Measurements from ENCODE around the gene MED15.
A peak's percentile ranks its signal among the peaks of the same experiment; 100 is the strongest.
"Not testable (repeated sequence)": the region's sequence is repeated elsewhere in the genome, so short reads cannot be mapped to it uniquely, and the experiment has no call there.

Gene MED15

DNA sequence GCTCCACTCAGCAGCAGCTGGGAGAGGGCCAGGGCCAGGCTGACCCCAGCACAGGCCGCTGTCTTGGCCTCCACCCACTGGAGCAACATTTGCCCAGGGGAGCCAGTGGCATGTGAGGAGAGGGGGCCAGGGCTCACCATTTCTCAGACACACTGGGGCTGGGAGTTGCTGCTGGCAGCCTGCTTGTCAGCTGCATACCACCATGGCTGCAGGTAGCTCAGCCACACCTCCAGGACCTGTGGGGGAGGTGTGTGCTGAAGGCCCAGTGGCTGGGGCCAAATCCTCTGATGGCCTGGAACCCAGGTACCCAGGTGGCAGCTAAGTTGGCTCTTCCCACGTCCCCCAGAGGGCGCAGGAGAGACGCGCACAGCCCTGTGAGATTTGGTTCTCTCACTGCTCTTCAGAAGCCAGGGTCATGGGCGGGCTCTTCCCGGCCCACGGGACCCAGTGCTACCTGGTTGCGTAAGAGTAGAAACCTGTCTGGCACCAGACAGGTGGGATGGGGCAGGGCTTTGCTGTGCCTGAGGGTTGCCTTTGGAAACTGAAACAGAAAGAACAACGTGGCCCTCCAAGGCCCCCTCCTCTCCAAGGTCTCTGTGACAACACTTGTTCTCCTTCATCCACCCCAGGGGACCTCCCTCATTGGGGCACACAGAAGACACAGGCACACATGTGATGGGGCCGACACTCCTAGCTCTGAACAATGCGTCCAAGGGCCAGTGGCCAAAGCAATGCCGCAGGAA lies 98.8 kb downstream of the MED15 start:
- DNase-seq, result peak; percentile 70 to 72

- no peak for DNase-seq
Observed at GRCh38 chr22:20606784-20607128, 99.3 kb downstream of the MED15 start.

- DNase-seq, result no peak
Observed at GRCh38 chr22:20607157-20607907, 99.9 kb downstream of the MED15 start.

DNA sequence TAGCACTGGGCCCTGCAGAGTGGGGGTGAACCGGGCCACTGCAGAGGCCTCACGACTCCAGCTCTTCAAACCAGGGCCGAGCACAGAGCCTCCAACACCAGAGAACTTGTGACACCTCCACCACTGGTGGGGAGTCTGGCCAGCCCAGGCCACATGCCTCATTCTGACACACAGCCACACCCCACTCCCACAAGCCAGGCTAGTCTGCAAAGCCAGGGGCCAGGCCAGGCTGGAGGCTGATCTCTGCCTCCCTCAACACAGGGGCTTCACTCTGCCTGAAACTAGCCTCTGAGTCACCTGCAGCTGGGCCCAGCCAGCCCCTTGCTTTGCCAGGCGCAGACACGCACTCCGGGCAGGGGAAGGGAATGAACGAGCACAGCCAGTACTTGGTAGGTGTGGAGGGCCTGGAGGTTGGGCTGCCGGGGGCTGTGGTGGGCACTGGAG lies 102.9 kb downstream of the MED15 start:
- no peak for DNase-seq

DNA sequence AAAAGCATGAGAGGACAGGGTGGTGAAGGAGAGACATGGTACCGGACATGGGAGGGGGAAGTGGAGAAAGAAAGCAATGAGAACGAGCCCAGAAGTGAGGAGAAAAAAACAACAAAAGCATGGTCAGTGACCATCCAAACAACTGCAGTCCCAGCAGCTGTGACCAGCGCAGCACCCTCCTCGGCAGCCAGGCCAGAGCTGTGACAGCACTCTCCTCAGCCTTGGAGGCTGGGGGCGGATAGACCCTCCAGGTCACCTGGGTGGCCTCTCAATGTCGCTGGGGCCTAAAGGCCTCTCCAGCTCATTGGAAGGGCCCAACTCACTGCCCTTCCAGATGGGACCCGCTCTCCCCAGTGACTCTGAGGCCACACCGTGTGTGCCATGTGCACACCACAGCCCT lies 103.3 kb downstream of the MED15 start:
- no peak for DNase-seq

GRCh38 chr22:20611418-20611817 lies 104.0 kb downstream of the MED15 start:
- DNase-seq, result no peak

- DNase-seq, result no peak
Observed at GRCh38 chr22:20613301-20613700, 105.9 kb downstream of the MED15 start.

GRCh38 chr22:20615021-20615420 lies 107.6 kb downstream of the MED15 start:
- DNase-seq, result no peak

DNA sequence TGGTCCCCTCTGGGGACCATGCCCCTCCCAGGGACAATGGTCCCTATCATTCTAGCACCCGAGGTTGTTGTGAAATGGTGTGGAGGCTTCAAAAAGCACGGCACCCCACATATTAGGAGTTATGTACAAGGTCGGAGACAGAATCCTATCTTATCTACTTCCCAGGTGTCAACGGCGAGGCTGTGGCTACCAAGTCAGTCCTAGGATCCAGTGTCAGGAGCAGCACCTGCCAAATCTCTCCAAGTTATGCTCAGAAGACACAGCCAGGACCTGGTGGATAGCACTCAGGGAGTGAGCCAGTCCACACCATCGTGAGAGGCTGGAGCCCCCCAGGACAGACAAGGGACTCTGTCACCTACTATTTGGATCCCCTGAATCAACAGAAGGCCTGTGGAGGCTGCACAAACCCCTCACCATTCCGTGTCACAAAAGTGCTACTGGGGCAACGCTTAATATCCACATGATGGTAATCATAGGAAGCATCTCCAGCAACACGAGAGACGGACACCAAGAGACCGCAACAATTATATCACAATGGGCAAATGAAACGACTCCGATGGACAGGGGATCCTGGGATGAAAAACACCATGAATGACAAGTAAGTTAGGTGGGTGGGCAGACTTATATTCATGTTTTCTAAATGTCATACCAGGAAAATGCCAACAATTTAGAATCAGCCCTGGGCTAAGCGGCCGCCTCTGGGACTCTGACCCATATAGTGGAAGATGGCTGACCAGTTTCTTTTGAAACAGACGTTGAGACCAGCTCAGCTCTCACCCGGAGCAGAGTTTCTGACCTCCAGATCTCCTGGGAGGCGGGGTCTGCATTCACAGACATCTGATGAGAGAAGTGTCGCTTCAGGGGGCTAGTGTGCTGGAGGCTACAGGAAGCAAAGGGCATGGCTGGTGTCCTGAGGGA lies 108.4 kb downstream of the MED15 start:
- no peak for DNase-seq

- no peak for DNase-seq
Observed at GRCh38 chr22:20616451-20617043, 109.1 kb downstream of the MED15 start.

- no peak for DNase-seq
Observed at GRCh38 chr22:20618488-20618887, 111.1 kb downstream of the MED15 start.

DNA sequence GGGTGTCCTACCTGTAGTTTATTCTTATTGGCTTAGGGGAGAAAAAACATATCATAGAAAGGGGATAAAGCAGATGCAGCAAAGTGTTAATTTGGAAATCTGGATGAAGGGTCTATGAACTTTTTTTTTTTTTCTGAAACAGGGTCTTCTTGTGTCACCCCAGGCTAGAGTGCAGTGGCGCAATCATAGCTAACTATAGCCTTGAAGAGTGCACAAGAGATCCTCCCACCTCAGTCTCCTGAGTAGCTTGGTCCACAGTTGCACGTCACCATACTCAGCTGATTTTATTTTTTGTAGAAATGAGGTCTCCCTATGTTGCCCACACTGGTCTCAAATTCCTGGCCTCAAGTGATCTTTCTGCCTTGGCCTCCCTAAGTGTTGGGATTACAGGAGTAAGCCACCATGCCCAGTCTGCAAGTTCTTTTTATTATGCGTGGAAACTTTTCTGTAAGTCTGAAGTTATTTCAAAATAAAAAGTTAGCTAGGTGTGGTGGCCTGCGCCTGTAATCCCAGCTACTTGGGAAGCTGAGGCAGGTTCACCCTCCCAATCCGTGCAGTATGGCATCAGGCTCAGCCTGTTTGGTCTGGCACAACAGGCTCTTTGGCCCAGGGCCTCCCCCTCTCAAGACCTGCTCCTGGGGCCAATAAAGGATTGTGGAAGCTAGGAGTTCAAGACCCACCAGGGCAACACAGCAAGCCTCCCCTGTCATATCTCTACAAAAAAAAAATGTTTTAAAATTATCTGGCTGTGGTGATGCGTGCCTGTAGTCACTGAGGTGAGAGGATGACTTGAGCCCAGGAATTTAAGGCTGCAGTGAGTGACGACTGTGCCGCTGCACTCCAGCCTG lies 111.9 kb downstream of the MED15 start:
- no peak for DNase-seq

- not testable (repeated sequence) for DNase-seq
Observed at GRCh38 chr22:20619893-20620194, 112.4 kb downstream of the MED15 start.

GRCh38 chr22:20621162-20621561 lies 113.8 kb downstream of the MED15 start:
- DNase-seq, result no peak

GRCh38 chr22:20622650-20623339 lies 115.4 kb downstream of the MED15 start:
- no peak for DNase-seq

GRCh38 chr22:20624161-20624616 lies 116.8 kb downstream of the MED15 start:
- DNase-seq, result no peak

GRCh38 chr22:20625270-20625669 lies 117.9 kb downstream of the MED15 start:
- DNase-seq, result no peak

DNA sequence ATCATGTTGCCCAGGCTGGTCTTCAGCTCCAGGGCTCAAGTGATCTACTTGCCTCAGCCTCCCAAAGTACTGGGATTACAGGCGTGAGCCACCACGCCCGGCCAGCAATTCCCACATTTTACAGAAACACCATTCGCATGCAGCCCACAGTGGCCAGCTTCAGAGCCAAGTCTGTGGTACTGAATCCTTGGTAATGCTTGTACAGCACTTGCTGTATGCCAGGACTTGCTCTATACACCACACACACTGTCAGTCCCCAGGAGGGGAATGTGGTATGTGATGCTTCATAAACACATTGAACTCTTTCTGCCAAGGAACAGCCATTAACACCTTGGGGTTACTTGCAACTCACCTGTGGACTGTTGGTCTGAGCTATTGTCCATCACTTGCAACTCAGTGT lies 119.4 kb downstream of the MED15 start:
- DNase-seq, result no peak

DNA sequence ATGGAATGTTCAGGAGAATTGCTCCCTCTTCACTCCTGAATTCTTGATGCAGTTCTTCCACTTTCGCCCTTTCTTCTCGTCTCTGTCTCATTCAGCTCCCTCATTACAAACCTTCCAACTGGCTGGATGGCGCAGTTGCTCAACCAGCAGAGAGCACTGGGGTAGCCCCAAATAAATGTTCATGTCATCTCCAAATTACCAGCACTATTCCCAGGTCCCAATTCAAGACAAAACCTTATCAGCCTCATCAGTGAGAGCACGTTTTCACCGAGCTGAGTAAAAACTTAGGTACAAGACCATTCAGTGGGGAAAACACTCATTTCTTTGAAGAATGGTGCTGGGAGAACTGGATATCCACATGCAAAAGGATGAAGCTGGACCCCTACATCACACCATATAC lies 120.0 kb downstream of the MED15 start:
- no peak for DNase-seq

GRCh38 chr22:20628081-20628939 lies 120.9 kb downstream of the MED15 start:
- DNase-seq, result no peak
